LHCN-M2 (cell line): ENCODE results near the gene EIF2D. TPM values are rescaled to one million over a fixed set of nuclear protein-coding genes. Genes with fewer than 3 reads are reported as not detected.
"Not testable (repeated sequence)": the region's sequence is repeated elsewhere in the genome, so short reads cannot be mapped to it uniquely, and the experiment has no call there.

Experiments used
- DNase-seq: peaks from one replicate; pipeline ENCODE4 v3.0.0-alpha.2; 2012; ENCODE audit warnings: low read depth
- total RNA-seq: library from RNA; depleted of rRNA; stranded (reverse); fragments of >200 nt; gene quantifications from 2 replicates; pipeline ENCODE4 v1.2.3, GENCODE V29; 2014

The EIF2D gene
- total RNA-seq, 1 experiment from 2014 or later = 49.3 TPM

DNA sequence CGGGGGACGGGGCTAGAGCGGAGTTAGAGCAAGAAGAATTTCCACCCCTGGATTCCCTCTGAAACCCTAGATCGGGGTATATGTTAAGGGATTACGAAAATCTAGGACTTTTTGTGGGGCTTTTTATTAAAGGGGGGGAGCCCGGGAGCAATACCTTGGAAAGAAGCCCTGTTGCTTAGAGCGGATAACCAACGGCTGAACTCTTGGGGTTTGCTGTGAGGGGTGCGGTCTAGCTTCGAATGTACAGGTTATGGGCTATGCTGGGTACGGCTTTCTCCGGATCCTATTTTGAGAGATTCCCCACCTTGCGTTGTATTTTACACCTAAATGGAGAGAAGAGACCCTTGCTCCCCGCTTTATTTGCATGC is 23.7 kb upstream of the EIF2D start:
- DNase-seq = no peak

DNA sequence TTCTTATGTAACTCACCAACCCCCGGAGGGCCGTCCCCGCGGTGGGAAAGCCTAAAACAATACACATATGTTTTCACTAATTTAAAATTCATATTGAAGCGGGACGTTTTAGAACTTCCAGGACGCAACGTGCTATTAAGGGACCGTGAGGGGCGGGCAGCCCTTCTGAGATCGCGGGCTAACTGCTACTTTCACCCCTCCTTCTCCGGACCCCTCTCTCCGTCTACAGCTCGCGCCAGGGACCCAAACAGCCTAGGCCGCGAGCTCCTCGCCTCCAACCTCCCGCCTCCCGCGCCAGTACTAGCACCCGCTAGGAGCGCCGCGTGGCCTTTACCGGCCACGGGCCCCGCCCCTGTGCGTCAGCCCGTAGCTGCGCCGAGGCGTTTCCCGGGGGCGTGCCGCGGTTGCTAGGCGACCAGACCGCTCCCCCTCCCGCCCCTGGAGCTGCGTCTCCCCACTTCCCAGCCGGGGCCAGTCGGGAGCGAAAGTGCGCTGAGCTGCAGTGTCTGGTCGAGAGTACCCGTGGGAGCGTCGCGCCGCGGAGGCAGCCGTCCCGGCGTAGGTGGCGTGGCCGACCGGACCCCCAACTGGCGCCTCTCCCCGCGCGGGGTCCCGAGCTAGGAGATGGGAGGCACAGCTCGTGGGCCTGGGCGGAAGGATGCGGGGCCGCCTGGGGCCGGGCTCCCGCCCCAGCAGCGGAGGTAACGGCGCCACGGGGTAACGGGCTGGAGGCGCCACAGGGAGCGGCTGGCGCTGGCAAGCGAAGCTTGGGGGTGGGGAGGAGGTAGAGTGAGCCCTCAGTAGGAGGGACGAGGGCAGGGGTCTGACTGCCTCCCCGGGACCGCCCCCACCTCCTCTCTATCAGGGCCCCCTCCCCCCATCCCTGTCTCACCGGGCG is 23.1 kb upstream of the EIF2D start, which contains the start of gene DYRK3:
Gene DYRK3 (plus strand): TSS at position 457 of the 898 bp plus-strand sequence. CDS start 168 bp downstream, at position 625.
- peak; percentile 92 for DNase-seq

DNA sequence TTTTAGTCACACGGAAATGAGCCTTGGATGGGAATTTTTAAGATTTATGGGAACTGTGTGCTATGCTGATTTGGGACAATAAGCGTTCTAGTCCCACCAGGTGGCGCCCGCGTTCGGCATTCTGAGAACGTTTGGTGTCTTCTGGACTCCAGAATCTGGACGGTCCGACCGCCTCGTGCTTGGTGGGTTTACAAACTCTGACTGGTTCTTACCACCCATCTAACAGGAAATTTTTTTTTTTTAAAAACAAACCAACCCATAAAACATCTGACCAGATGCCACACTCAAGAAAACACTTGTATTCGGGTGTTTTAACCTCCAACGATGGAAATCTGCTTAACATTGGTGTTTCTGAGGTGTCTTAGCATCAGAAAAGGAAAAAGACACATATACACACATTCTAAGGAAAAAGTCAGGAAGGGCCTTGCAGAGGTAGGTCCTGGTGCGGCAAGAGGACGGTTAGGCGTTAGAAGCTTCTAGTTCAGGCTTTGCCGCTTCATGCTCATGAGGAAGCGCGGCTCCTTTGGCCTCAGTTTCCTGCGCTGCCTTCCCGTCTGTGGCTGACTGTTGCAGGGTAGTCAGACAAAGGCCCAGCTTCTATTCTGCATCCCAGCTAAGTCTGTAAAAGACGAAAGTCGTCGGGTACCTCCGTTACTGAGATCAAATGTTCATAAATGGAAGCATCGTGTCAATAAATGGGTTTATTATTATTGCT is 22.3 kb upstream of the EIF2D start:
- DNase-seq = peak; percentile 93

DNA sequence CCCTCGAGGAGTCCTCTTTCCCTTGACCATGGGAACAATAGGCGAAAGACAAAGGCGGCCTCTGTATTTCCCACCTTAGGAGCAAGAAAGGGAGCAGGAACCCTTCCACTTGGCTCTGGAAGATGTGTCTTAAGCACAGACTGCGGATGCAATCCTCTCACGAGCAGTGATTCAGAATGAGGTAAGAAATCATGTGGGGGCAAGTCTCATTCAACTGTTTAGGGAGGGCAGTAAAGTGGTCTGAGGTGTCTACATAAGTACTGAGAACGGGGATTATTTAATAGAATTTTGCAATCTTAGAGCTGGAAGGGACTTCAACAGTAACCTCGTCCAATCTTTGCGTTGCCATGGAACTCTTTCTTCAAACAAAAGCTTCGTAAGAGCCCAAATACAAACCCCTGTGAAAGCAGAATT is 21.4 kb upstream of the EIF2D start:
- peak; percentile 93 for DNase-seq

DNA sequence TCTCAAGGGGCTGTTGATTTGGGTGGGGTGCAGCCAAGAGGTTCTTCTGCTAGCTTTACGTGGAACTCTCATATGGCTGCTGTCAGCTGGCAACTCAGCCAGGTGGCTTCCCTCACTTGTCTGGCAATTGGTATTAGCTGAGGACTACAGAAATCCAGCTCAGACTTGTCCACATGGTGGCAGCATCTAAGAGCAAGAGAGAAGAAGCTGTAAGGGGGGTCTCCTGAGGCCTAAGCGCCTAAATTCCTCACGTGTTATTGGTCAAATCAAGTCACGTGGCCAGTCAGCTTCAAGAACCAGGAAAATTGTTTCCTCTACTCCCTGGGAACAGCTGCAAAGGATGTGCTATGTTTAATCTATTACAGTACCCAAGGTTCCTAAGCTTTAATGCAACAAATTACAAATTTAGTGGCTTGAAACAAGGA is 18.8 kb upstream of the EIF2D start:
- DNase-seq = peak; percentile 98

DNA sequence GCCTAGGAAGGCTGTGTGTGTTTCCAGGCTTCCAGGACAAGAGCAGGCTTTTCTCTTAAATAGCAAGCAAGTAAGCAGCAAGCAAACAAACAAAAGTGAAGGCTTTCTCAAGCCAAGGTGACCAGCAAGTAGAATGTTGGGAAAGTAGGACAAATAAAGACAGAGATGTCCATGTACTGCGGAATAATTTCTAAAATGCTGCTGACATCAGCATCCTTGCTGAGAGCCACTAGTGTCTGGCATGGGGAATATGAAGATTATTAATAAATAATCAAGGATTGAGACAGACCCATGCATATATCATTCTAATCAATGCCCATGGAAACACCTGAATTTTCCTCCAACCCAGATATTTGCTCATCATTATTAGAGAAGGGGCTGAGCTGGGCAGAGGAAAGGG is 16.7 kb upstream of the EIF2D start:
- DNase-seq = no peak

DNA sequence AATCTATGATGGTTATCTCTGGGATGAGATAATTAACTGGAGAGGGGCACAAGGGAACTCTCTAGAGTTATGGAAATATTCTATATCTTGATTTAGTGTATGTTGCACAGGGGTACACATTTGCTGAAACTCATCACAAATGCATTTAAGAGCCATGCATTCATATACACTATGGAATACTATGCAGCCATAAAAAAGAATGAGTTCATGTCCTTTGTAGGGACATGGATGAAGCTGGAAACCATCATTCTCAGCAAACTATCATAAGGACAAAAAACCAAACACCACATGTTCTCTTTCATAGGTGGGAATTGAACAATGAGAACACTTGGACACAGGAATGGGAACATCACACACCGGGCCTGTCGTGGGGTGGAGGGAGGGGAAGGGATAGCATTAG is 14.1 kb upstream of the EIF2D start:
- DNase-seq = not testable (repeated sequence)

GRCh38 chr1:206609229-206609991 is 2.9 kb downstream of the EIF2D start:
- no peak for DNase-seq

DNA sequence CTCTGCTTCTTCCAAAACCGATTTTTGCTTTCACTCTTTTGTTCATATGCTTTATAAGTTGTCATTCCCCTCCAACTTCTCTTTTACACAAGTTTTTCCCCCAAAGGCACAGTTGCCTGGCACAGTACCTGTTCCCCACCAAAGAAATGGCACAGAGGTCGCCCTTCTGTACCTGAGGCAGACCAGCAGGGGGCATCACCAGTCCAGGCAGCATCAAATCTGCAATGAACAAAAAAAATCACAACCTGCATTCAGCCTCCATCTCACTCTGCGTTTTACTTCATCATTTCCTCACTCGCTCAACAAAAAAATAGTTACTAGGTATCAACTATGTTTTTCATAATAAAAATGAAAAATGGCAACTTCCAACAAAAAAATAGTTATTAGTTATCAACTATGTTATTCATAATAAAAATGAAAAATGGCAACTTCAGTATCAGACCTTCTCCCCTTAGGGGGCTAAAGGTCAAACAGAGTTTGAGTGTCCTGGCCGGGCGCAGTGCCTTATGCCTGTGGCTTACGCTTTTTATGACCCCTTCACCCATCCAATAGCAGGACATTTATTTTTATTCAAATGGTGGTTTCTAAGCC is 4.1 kb downstream of the EIF2D start:
- peak; percentile 34 for DNase-seq

GRCh38 chr1:206606867-206607266 is 5.4 kb downstream of the EIF2D start:
- peak; percentile 38 for DNase-seq

DNA sequence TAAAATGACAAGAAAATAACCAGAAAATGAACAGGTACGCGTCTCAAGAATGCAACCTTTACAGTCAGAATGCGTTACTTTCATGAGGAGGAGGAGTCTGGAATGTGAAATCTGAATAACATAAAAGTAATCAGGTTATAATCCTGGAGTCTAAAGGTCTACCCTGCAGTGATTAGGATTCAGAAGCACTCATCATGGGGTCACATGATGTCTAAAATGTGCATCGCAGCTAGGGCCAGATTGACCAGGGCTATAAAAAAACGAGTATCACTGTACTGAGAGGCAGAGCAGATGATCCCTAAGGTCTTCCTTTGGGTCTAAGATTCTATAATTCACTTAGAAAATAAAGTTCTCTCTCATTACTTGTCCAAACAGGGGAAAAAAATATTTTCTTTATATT is 7.4 kb downstream of the EIF2D start:
- no peak for DNase-seq

GRCh38 chr1:206600527-206600926 is 11.7 kb downstream of the EIF2D start:
- DNase-seq = no peak

- DNase-seq = no peak
These were observed 16.0 kb downstream of the EIF2D start for GRCh38 chr1:206596319-206596666.

GRCh38 chr1:206595581-206596318 is 16.5 kb downstream of the EIF2D start:
- no peak for DNase-seq

DNA sequence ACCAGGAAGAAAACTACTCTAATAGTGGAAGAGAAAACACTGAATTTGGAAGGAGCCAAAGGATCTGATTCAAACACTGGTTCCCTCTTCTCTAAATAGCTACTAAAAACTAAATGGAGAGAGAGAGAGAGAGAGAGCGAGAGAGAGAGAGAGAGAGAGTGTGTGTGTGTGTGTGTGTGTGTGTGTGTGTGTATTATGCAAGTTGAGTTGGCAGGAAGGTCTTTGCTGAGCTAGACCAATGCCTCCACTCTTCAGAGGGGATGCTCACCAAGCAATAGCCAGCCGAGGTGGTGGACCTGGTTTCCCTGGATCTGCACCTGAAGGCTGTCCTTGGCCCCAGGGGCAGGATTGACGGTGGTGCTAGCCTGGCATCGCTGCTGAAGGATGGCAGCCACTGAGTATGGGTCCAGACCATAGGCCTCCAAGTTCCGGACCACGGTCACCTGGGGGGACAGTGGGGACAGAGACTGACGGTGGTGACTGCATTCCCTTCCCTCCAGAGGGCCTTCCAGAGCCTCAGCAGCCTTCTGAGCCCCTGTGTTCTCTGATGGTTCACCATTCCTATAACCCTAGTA is 18.8 kb downstream of the EIF2D start:
- no peak for DNase-seq

DNA sequence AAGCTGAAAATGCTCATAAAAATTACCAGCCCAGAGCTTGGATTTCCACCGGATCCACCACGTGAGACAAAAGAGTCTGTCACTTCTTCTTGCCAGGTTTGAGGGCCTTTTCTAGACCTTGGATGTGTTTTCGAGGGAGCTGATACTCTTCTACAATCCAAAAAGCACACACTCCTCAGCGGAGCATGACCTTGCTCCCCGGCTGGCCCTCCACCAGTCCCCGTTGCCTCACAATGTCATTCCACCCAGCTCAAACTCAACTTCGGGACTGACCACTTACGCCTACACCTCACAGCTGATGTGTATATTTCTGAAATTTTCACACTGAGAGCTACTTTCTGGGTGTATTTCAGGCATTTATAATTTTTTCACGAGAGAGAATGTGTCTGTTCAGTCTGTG is 20.6 kb downstream of the EIF2D start:
- DNase-seq = no peak

GRCh38 chr1:206591226-206591625 is 21.0 kb downstream of the EIF2D start:
- peak; percentile 92 for DNase-seq

GRCh38 chr1:206590025-206590758 is 22.1 kb downstream of the EIF2D start:
- DNase-seq = peak; percentile 90

DNA sequence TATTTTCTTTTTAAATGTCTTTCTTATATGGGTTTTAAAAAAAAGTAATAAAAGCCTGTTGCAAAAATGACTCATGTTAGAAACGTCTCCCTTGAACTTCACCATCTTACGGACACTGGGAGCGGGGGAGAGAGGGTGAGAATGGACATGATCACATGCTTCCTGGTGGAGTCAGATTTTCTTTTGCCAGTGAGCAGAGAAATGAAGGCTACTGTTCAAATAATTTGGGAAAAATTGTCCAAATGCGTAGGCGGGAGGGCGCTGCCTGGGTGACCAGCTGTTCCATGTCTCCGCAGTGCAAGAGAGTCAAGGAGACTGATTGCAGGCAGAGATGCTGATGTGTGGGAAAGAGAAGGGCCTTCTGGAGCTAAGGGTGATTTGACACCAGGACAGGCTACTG is 23.1 kb downstream of the EIF2D start:
- peak; percentile 98 for DNase-seq

GRCh38 chr1:206588492-206588891 is 23.8 kb downstream of the EIF2D start:
- DNase-seq = no peak
